ENCODE measurements around the gene CABP1. TPM values are rescaled to one million over a fixed set of nuclear protein-coding genes. Genes with fewer than 3 reads are reported as not detected.

The CABP1 gene
- total RNA-seq, 4 donors from 2014 or later: 0.60 to 7.5 (median 4.4) TPM; not detected in 1

- no peaks in the 10 kb centered on the region for H3K27me3 ChIP-seq
- intact Hi-C loops (cut with DNase I; ENCODE audit: low total_unique reads): no loop called here
- no peak overlapping the region for H3K27ac ChIP-seq
- no peaks in the 10 kb centered on the region for H3K9me3 ChIP-seq
- no peak for DNase-seq
- no peaks in the 10 kb centered on the region for H3K36me3 ChIP-seq
- 40 to 66% methylated on average over 2 to 4 of the region's 4 CpGs for WGBS, 2 donors (ENCODE audit: low coverage in 1 of 2)
- H3K4me3 ChIP-seq: no peak overlapping the region
- no peak for TF ChIP-seq CTCF (IDR thresholded peaks at IDR 0.05)
- no peak for TF ChIP-seq POLR2AphosphoS5 (IDR thresholded peaks at IDR 0.05)
- no peak for TF ChIP-seq POLR2A (IDR thresholded peaks at IDR 0.05)
- TF ChIP-seq EP300 (IDR thresholded peaks at IDR 0.05; ENCODE audit: low read depth): no peak
- in situ Hi-C loops (cut with MboI; ENCODE audit: low pct_ligation_motif_present in 1 of 4, low pct_unique_long_range_greater_than_20kb in 1 of 4, low sequenced_read_pairs in 3 of 4): no loop called here
- H3K4me1 ChIP-seq: peaks cover 7 to 23% (median 18%) of the 10 kb centered on the region in 4 donors
Observed at GRCh38 chr12:120708651-120709050, 68.2 kb downstream of the CABP1 start.

- Histone ChIP-seq H3K9me3 (no peaks in the 10 kb centered on the region), H3K27me3 (no peaks in the 10 kb centered on the region), H3K36me3 (no peaks in the 10 kb centered on the region), H3K4me1 (peaks cover 7 to 24% (median 18%) of the 10 kb centered on the region in 4 donors), H3K4me3 (peak within 1 kb of the TSS; percentile 60 to 97 (median 84)), H3K27ac (peak within 1 kb of the TSS; percentile 89 to 96 (median 91))
- in situ Hi-C loops (cut with MboI; ENCODE audit: low pct_ligation_motif_present in 1 of 4, low pct_unique_long_range_greater_than_20kb in 1 of 4, low sequenced_read_pairs in 3 of 4): loop anchor here in 3 of 4 donors (5.0 to 10.0 kb wide), 4 partner anchors 63 to 125 kb away; partner anchors contain the start of genes CABP1 (in 2 of the 3) and POP5 (in 1 of the 3)
- no peak for TF ChIP-seq POLR2A (IDR thresholded peaks at IDR 0.05)
- TF ChIP-seq POLR2AphosphoS5 (IDR thresholded peaks at IDR 0.05): peak in 1 of 3 donors; percentile 59
- 0% methylated on average over 67 of the region's 76 CpGs; no CpG with 5 or more reads in 1 of the 2 donors for WGBS, 2 donors (ENCODE audit: low coverage in 1 of 2)
- peak; percentile 65 for DNase-seq
- intact Hi-C loops (cut with DNase I; ENCODE audit: low total_unique reads): loop anchor here (5.0 to 10.0 kb wide), 2 partner anchors 63 to 125 kb away; partner anchors contain the start of gene POP5
Observed at GRCh38 chr12:120710031-120710804, 69.8 kb downstream of the CABP1 start, which contains the start of gene UNC119B. TSS of gene UNC119B (plus strand) at chr12:120710458. CDS start at chr12:120710475, 17 bp downstream.

GRCh38 chr12:120710805-120711296 is 70.4 kb downstream of the CABP1 start:
- intact Hi-C loops (cut with DNase I; ENCODE audit: low total_unique reads): loop anchor here (5.0 to 10.0 kb wide), 2 partner anchors 64 to 126 kb away; partner anchors contain the start of gene POP5
- WGBS, 2 donors (ENCODE audit: low coverage in 1 of 2): 0% methylated on average over 28 of the region's 31 CpGs; no CpG with 5 or more reads in 1 of the 2 donors
- no peak for TF ChIP-seq POLR2A (IDR thresholded peaks at IDR 0.05)
- no peak for TF ChIP-seq POLR2AphosphoS5 (IDR thresholded peaks at IDR 0.05)
- TF ChIP-seq CTCF (IDR thresholded peaks at IDR 0.05): no peak
- TF ChIP-seq EP300 (IDR thresholded peaks at IDR 0.05; ENCODE audit: low read depth): no peak
- Histone ChIP-seq H3K27me3 (no peaks in the 10 kb centered on the region), H3K4me1 (peaks cover 7 to 24% (median 18%) of the 10 kb centered on the region in 4 donors), H3K4me3 (peak overlapping the region; percentile 60 to 97 (median 84)), H3K27ac (peak overlapping the region; percentile 89 to 96 (median 91)), H3K9me3 (no peaks in the 10 kb centered on the region), H3K36me3 (no peaks in the 10 kb centered on the region)
- in situ Hi-C loops (cut with MboI; ENCODE audit: low pct_ligation_motif_present in 1 of 4, low pct_unique_long_range_greater_than_20kb in 1 of 4, low sequenced_read_pairs in 3 of 4): loop anchor here in 3 of 4 donors (5.0 to 10.0 kb wide), 4 partner anchors 64 to 126 kb away; partner anchors contain the start of genes CABP1 (in 2 of the 3) and POP5 (in 1 of the 3)
- DNase-seq: peak; percentile 42

GRCh38 chr12:120711411-120711810 is 71.0 kb downstream of the CABP1 start:
- no peak for TF ChIP-seq CTCF (IDR thresholded peaks at IDR 0.05)
- no peak for TF ChIP-seq POLR2AphosphoS5 (IDR thresholded peaks at IDR 0.05)
- no peak for TF ChIP-seq EP300 (IDR thresholded peaks at IDR 0.05; ENCODE audit: low read depth)
- intact Hi-C loops (cut with DNase I; ENCODE audit: low total_unique reads) (loop anchor here (5.0 to 10.0 kb wide), 2 partner anchors 64 to 127 kb away; partner anchors contain the start of gene POP5), in situ Hi-C loops (cut with MboI; ENCODE audit: low pct_ligation_motif_present in 1 of 4, low pct_unique_long_range_greater_than_20kb in 1 of 4, low sequenced_read_pairs in 3 of 4) (loop anchor here in 3 of 4 donors (5.0 to 10.0 kb wide), 4 partner anchors 64 to 127 kb away; partner anchors contain the start of genes CABP1 (in 2 of the 3) and POP5 (in 1 of the 3))
- no peak for DNase-seq
- H3K27ac ChIP-seq: peak overlapping the region; percentile 89 to 96 (median 91)
- H3K36me3 ChIP-seq: no peaks in the 10 kb centered on the region
- H3K4me1 ChIP-seq: peaks cover 7 to 24% (median 18%) of the 10 kb centered on the region in 4 donors
- no peaks in the 10 kb centered on the region for H3K27me3 ChIP-seq
- 0 to 44% methylated on average over 3 to 6 of the region's 6 CpGs for WGBS, 2 donors (ENCODE audit: low coverage in 1 of 2)
- no peaks in the 10 kb centered on the region for H3K9me3 ChIP-seq
- H3K4me3 ChIP-seq: peak overlapping the region in 3 of 4 donors; percentile 76 to 97 (median 93)
